Fibroblast of skin of abdomen (primary cell): ENCODE results near the gene GPATCH2L.

Experiments used
- DNase-seq: peaks from one replicate; pipeline ENCODE4 v3.0.0-alpha.2; 2013

Gene GPATCH2L

GRCh38 chr14:76136476-76137110 lies 15.1 kb upstream of the GPATCH2L start:
- no peak for DNase-seq

- no peak for DNase-seq
Measured at GRCh38 chr14:76138119-76138757, 13.5 kb upstream of the GPATCH2L start.

- no peak for DNase-seq
Measured at GRCh38 chr14:76138758-76139723, 12.7 kb upstream of the GPATCH2L start.

DNA sequence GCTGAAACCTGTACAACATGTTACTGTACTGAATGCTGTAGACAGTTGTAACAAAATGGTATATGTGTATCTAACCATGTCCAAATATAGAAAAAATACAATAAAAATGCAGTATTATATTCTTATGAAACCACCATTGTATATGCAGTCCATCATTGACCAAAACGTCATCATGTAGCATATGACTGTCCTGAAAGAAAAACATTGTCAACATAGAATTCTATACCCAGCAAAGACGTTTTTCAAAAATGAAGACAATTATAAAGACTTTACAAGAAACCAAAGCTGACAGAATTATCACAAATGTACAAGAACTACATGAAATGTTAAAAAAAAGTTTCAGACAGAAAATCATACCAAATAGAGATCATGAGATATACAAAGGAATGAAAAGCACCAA lies 8.1 kb upstream of the GPATCH2L start:
- DNase-seq: no peak

DNA sequence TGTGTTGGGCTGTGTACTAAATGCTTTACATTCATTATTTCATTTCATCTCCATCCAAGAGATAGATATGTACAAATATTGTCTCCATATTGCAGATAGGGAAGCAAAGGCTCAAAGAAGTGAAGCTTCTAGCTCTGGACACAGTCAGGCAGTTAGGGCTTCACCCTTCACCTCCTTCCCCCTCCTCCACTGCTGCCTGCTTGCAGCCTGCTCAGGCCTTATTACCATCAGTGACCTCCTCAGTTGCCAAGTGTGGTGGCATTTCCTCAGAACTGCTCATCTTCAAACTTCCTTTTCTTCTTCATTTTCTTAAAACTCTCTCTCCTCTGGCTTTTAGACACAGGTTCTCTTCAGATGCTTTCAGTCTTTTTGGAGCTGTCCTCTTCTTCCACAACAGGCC lies 4.7 kb upstream of the GPATCH2L start:
- DNase-seq: no peak

GRCh38 chr14:76149196-76149595 lies 2.5 kb upstream of the GPATCH2L start:
- DNase-seq: no peak

DNA sequence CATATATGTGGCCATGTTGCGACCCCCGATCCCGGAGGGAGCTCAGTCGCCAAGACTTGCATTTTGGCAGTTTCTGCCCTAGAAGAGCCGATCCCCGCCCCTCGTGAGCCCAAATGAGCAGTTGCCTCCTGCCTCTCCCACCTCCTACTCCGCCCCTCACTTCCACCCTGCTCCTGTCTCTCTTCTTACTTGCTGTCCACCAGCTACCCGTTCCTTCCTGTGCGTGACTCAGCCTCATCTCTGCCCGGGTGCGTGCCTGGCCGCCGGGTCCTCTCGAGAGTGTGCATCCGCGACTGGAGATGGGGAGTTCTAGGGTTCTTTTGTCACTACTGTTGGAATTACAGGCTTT lies 585 bp downstream of the GPATCH2L start:
- peak; percentile 80 for DNase-seq

DNA sequence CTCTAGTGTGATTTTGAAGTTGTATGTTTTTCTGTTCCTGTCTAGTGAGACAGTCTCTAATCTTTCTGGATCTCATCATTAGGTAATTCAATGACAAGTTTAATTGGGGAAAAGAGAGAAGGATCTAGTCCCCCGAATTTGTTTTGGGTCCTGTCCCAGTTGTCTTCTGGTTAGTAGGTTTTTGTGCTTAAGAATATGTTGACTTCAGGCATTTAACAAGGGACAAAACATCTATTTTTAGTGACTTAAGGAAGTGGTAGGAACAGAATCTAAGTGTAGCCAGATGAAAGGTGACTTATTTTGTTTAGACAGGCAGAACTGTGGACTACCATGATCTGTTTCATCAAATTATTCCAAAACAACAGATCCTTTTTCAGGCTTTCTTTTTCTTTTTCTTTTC lies 2.2 kb downstream of the GPATCH2L start:
- no peak for DNase-seq

DNA sequence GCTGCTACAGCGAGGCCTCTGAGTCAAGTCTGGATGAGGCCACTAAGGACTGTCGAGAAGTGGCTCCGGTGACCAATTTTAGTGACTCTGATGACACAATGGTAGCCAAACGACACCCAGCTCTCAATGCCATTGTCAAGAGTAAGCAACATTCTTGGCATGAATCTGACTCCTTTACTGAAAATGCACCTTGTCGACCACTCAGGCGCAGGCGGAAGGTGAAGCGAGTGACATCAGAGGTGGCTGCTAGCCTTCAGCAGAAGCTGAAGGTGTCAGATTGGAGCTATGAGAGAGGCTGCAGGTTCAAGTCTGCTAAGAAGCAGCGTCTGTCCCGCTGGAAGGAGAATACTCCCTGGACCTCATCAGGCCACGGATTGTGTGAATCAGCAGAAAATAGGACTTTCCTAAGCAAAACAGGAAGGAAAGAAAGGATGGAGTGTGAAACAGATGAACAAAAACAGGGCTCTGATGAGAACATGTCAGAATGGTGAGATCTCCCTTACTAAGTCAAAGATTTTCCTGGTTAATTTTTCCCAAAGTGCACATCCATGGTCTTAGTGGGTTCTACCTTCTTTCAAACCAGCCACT lies 2.9 kb downstream of the GPATCH2L start:
- DNase-seq: no peak

DNA sequence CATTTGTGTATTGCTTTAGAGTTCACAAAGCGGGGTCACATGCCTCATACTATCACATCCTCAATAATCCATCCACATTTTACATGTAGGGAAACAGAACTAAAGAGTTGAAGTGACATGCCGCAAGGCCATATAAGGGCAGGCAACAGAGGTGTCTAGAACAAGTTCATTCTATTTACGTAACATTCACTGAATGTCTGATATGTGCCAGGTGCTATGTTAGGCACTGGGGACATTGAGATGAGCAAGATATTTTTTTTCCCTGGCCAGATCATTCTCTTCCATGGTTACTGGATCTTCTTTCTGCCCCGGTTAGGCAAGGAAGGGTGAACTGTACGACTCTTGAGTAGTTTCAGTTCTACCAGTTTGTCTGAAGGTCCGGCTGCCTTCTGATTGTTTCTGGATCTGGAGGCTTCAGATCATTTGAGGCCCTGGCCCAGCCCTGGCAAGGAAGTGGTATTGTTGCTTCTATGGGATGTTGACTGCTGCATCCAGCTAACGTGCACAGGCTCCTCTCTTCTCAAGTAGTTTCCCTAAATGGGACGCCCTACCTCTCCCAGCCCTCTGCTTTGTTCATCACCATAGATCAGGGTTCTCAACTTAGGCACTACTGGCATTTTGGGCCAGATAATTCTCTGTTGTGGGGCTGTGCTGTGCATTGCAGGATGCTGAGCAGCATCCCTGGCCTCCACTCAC lies 12.1 kb downstream of the GPATCH2L start:
- no peak for DNase-seq

GRCh38 chr14:76168531-76168930 lies 16.8 kb downstream of the GPATCH2L start:
- no peak for DNase-seq

- no peak for DNase-seq
Measured at GRCh38 chr14:76169776-76170175, 18.1 kb downstream of the GPATCH2L start.

- DNase-seq: no peak
Measured at GRCh38 chr14:76174982-76175381, 23.3 kb downstream of the GPATCH2L start.

DNA sequence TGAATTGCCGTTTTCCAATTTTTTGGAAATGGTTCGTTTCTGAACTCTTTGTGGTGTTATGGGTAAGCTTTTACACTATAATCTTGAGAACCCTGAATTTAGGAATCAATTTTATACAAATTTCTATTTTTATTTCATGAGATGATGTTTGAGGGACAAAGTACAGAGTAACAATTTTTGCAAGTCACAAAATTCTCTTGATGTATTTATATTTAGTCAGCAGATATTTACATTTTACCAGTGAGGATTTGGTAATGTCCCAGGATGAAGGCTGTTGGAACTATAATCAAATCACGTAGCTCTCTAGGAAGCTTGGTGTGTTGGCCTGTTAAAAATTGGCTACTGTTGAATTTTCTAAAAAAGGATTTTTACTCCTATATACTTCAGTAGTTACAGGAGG lies 24.2 kb downstream of the GPATCH2L start:
- no peak for DNase-seq

- no peak for DNase-seq
Measured at GRCh38 chr14:76181546-76181945, 29.8 kb downstream of the GPATCH2L start.

DNA sequence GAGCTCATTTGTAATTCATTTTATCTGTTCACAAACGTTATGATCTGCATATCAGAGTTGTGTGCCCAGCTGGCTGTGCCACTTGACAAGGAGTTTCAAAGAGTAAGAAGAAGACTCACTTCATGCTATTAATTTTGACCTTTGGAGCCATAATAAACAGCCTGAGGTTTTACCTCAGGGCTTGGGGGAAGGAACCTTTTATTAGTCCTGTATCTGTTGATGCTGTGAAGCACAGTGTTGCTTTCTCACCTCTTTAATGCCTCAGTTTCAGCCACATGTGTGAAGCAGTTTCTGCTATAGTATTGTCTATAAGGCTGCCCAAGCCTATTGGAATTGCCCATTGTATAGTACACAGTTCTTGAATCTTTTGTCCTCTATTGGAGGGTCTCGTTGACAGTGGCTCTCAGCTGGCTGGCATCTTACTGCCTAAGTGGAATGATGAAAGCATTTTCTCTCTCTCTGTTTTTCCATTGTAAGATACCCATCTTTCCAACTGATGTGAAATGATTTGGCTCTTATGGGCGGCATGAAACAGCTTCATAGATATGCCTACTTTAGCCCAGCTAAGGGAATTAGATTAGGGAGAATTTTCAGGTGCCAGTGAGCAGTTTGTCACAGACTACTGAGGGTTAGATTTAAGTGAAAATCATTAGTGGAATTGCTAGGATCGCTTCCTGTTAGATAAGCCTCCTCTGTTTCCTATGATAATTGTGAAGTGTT lies 34.7 kb downstream of the GPATCH2L start:
- no peak for DNase-seq

DNA sequence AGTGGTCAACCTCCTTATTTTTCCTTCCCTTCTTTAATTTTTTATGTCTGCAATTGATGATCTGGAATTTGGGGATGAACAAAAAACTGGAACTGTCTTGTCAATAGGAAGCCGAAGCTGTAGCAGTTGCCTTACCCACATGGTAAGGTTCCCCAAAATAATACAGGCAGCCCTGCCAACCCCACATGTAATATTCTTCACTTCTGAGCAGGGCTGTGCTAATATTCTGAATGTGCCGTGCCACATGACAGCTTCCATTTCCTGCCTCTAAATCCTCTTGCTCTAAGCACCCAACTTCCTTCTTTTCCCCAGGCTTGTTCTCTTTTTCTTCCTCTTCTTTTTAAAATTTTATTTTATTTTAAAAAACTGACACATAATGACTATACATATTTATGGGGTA lies 39.6 kb downstream of the GPATCH2L start:
- no peak for DNase-seq

- DNase-seq: no peak
Measured at GRCh38 chr14:76193696-76194095, 42.0 kb downstream of the GPATCH2L start.

DNA sequence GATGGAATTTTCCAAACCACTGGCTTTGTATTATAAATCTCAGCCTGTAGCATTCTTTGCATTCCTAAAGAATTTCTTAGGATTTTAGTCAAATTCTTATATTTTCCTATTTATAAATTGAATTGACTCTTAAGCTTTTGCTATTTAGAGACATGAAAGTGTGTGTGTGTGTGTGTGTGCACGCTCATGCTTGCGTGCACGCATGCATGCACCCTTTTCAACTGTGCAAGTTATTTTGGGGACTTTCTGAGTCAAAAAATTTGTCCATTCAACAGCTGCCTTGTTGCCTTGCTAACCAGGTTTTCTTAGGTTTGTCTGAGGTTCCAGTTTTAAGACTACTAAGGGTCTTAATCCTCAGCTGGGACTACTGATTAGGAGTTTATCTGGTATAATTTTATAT lies 42.6 kb downstream of the GPATCH2L start:
- no peak for DNase-seq

DNA sequence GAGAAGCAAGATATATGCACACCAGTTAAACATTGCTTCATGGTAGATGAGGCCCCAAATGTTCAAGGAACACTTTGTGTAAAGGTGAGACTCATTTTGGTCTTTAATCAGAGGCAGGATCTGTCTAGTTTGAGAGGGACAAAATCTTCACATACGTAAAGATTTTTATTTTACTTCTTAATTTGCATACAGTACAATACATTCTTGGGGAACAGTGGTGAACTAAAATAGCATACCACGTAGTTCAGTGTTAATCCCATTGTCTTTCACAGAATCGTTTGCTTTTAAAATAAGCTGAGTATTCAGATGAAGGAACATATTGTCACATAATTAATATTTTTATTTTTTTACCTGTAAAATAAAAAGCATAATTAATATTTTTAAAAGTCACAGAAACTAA lies 43.3 kb downstream of the GPATCH2L start:
- no peak for DNase-seq

DNA sequence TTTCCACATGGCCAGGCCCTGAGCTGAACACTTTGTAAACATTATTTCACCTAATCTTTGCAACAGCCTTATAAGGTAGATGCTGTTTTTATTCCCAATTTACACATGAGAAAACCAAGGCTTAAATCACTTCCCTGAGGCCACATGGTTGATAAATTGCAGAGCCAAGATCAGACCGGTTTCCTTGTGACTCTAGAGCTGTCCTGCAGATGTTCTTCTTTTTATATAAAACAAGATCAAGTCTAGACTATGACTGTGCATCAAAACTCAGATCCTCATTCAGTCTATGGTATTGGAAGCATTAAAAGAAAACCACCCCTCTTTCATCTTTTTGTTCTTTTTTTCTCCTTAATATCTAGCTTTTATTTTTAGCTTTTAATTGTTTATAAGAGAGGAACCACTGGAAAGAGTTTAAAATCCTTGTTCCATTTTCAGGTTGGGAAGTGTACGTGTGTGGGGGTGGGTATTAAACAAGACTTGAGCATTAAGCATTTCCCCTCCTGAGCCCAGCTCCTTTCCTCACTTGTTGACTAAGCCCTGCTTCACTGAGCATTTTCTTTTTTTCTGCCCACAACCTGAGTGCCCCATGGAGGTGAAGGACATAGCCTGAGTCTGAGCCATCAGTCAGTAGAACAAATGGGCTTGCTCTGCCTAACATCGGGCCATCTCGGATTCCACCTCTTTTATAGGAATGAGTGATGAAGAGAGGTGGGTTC lies 45.4 kb downstream of the GPATCH2L start:
- no peak for DNase-seq
